GM12874 (cell line): Measurements from ENCODE around the gene P4HTM.

Source experiments
- CTCF ChIP-seq: IDR thresholded peaks from 2 replicates; pipeline ENCODE4 v1.5.1; 2011; ENCODE audit warnings: low read depth, mild to moderate bottlenecking, control low read depth, low read length, moderate library complexity; ENCODE audit not compliant: insufficient read depth

P4HTM gene

DNA sequence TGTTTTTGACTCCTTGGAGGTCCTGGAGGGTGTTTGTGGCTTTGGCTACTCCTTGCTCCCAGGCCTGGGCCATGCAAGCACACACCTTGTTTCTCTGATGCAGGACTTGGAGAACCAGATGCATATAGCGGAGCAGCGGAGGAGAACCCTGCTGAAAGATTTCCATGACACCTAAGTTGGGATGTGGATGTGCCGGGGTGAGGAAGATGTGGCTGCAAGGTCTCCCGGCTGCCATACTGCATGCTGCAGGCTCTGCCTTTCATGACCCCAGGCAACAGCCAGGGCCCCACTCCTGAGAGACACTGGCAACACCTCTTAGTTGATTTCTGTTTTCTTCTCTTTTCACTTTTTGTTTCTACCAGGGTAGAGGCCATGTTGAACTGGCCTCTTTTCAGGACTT, 6.9 kb upstream of the P4HTM start:
- no peak for TF ChIP-seq CTCF

DNA sequence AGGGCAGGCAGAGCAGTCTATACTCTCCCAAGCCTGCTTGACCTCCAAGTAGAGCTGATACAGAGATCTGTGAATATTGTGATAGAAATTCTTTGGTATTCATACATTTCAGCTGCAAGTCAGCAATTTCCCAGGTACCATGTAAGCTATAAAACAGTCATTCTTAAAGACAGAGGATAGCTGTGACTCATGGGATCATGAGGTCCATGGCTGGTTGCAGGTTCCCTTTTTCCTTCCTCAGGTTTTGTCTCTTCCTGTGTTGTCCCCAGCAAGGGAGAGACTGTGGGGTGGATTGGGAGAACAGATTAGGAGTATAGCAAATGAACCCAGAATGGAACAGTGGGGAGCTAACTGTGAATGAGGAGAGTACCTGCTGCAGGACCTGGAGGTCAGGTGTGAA, 5.4 kb upstream of the P4HTM start:
- no peak for TF ChIP-seq CTCF

- TF ChIP-seq CTCF: no peak
These were observed 4.1 kb upstream of the P4HTM start for GRCh38 chr3:48985831-48986376.

DNA sequence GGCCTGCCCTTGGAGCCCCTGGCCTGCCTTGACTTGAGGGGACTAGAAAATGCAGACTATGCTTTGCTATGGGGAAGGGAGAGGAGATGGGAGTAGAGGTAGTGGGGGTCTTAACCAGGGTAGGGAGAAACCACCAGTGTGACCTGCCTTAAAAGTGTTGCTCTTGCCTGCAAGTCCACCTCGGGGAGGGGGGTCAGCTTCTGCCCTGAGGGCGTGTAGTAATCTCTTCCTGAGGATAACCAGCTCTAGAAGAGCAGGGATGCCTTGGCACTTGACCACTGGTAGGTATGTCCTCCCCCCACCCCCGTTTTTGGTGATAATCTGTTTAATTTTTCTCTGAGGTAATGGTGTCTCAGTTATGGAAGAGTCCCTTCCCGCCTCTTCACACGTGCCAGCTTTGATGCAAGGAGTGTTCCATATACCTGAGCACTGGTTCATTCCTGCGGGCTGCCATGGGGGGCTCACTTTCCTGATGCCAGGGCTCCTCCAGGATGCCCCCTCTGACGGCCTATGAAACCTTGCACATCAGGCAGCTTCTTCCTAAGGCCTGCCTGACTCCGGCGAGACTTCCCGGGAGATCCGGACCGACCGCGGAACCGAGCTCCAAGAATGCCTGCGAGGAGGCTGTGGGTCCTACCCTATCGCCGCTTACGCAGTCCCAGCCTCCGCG, 780 bp upstream of the P4HTM start:
- TF ChIP-seq CTCF: no peak

DNA sequence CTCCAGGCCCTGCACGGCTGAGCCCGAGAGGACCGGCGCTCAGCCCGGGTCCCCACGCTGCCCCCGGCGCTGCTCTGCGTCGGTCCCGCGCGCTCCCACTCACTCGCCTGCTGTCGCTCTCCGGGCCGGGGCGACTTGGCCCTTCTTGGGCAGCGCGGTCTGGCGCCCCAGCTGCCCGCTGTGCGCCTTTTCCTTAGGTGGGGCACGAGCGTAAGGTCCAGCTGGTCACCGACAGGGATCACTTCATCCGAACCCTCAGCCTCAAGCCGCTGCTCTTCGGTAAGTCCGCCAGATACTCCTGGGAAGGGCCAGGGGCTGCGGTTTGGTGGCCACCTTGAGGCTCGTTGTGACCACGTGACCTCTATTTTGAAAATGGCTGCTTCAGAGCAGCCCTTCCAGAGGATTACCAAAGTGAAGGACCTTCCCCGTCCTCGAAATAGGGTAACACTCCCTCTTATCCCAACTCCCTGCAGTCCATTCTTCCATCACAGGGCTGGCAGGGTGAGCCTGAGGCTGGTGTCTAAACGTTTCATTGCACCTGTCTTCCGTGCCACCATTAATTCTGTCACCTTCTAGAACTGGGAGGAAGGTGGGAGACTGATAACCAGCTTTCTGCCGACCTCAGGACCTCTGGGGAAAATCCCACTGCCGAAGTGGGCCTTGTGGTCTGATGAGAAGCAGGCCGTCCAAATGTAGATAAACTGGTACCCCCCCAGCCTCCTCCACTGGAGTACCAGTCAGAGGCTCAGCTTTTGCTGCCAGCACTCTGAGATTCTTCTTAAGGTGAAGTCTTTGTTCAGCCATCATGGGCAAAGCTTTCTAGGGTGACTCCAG, 812 bp downstream of the P4HTM start:
- no peak for TF ChIP-seq CTCF

- TF ChIP-seq CTCF: no peak
These were observed 2.0 kb downstream of the P4HTM start for GRCh38 chr3:48991851-48992545.

DNA sequence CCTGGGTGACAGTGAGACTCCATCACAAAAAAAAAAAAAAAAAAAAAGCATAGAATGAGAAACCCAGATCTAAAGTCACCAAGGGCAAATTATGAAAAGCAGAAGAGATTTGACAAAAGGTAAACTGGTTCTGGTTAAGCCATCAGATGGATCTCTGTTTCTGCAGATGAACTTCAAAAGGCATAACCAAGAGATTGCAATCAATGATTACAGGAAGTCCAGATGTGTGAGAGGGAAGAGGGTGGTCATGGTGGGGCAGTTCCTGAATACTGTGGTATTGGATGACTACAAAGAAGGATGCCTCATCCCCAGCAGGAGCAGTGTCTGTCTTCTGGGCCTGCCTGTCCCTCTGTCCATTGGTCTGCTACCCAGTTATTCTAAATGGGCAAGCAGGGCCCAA, 3.8 kb downstream of the P4HTM start:
- no peak for TF ChIP-seq CTCF
